AG04450 (cell line): ENCODE data around the gene LY9. TPM values are rescaled to one million over a fixed set of nuclear protein-coding genes. Genes with fewer than 3 reads are reported as not detected.

ENCODE experiments used
- CTCF ChIA-PET: fragments of 300-600, 350-600 bp; formaldehyde crosslinking; extraction: SDS; loops from one replicate; lab custom pipeline; 2022; ENCODE audit warnings: antibody characterized with exemption, inconsistent platforms; lab: Charles Lee
- POLR2A ChIA-PET: fragments of 350-600 bp; formaldehyde crosslinking; extraction: SDS; loops from one replicate; lab custom pipeline; 2021; ENCODE audit warnings: antibody characterized with exemption, inconsistent platforms; lab: Yijun Ruan, JAX
- DNase-seq: peaks from one replicate; pipeline ENCODE4 v3.0.0-alpha.2; 2011; ENCODE audit warnings: low read depth, low spot score
- H3K27ac ChIP-seq: one replicate; pipeline ENCODE4 v1.5.1; 2012; ENCODE audit warnings: low read depth, low read length, control low read depth
- H3K27me3 ChIP-seq: one replicate; pipeline ENCODE4 v1.6.0; 2012; ENCODE audit warnings: low read length; ENCODE audit not compliant: control insufficient read depth, insufficient read depth
- H3K4me3 ChIP-seq: 2 replicates; pipeline ENCODE4 v1.5.1; 2011; ENCODE audit warnings: mild to moderate bottlenecking, low read depth, low read length, control low read depth
- H3K9me3 ChIP-seq: 2 replicates; pipeline ENCODE4 v1.5.1; 2012; ENCODE audit warnings: low read length; ENCODE audit not compliant: control insufficient read depth, insufficient read depth
- CTCF ChIP-seq: IDR thresholded peaks from 2 replicates; pipeline ENCODE4 v1.5.1; 2011; ENCODE audit warnings: low read depth, low read length, control low read depth, inconsistent platforms
- polyA plus RNA-seq: library from polyadenylated mRNA; depleted of rRNA; stranded (reverse); fragments of >200 nt; gene quantifications from 2 replicates; pipeline ENCODE4 v1.2.3, GENCODE V29; 2011

Gene LY9
- polyA plus RNA-seq, 1 experiment: not detected

GRCh38 chr1:160806784-160807183 is 10.8 kb downstream of the LY9 start:
- no peak for TF ChIP-seq CTCF
- H3K27ac ChIP-seq: no peak overlapping the region
- H3K9me3 ChIP-seq: peaks cover 8% of the 10 kb centered on the region; the same call in 1 of the 2 replicates
- CTCF ChIA-PET: interaction anchor here (2.2 kb wide), 1 partner anchor 183 kb away, joined by 22 read pairs; no protein-coding TSS in a partner anchor
- no peak for DNase-seq
- no peaks in the 10 kb centered on the region for H3K27me3 ChIP-seq
- no peak overlapping the region for H3K4me3 ChIP-seq
- POLR2A ChIA-PET: no interaction called here

GRCh38 chr1:160807247-160807646 is 11.3 kb downstream of the LY9 start:
- ChIA-PET POLR2A (no interaction called here), CTCF (interaction anchor here (2.2 kb wide), 1 partner anchor 183 kb away, joined by 22 read pairs; no protein-coding TSS in a partner anchor)
- Histone ChIP-seq H3K27ac (no peak overlapping the region), H3K27me3 (no peaks in the 10 kb centered on the region), H3K9me3 (peaks cover 3% of the 10 kb centered on the region; the same call in 1 of the 2 replicates), H3K4me3 (no peak overlapping the region)
- no peak for TF ChIP-seq CTCF
- no peak for DNase-seq

GRCh38 chr1:160807738-160808137 is 11.8 kb downstream of the LY9 start:
- Histone ChIP-seq H3K9me3 (peaks cover 3% of the 10 kb centered on the region; the same call in 1 of the 2 replicates), H3K27me3 (no peaks in the 10 kb centered on the region), H3K4me3 (no peak overlapping the region), H3K27ac (no peak overlapping the region)
- DNase-seq: no peak
- ChIA-PET POLR2A (no interaction called here), CTCF (interaction anchor here (0.6 kb wide), 1 partner anchor 182 kb away, joined by 3 read pairs; no protein-coding TSS in a partner anchor)
- TF ChIP-seq CTCF: no peak

- TF ChIP-seq CTCF: no peak
- CTCF ChIA-PET: interaction anchor here (0.6 kb wide), 1 partner anchor 182 kb away, joined by 3 read pairs; no protein-coding TSS in a partner anchor
- Histone ChIP-seq H3K27ac (no peak overlapping the region), H3K9me3 (peaks cover 3% of the 10 kb centered on the region; the same call in 1 of the 2 replicates), H3K27me3 (no peaks in the 10 kb centered on the region), H3K4me3 (no peak overlapping the region)
- DNase-seq: no peak
- POLR2A ChIA-PET: no interaction called here
These were observed 12.3 kb downstream of the LY9 start for GRCh38 chr1:160808289-160808688.

GRCh38 chr1:160810486-160810885 is 14.5 kb downstream of the LY9 start:
- POLR2A ChIA-PET: no interaction called here

More at GRCh38 chr1:160810486-160810885, 14.5 kb downstream of the LY9 start:
- Histone ChIP-seq H3K27ac (no peak overlapping the region), H3K9me3 (peaks cover 3% of the 10 kb centered on the region; the same call in 1 of the 2 replicates), H3K27me3 (no peaks in the 10 kb centered on the region), H3K4me3 (no peak overlapping the region)
- DNase-seq: no peak
- CTCF ChIA-PET: no interaction called here
- no peak for TF ChIP-seq CTCF
